Measurements from ENCODE around the gene MYB.

MYB gene

GRCh38 chr6:135186255-135186654 lies 5.1 kb downstream of the MYB start:
- Histone ChIP-seq H3K36me3 (ENCODE audit: control insufficient read depth in 1 of 2, insufficient read depth in 2 of 2, low read length in 2 of 2) (peaks cover 6 to 23% of the 10 kb centered on the region in 2 donors), H3K9me3 (ENCODE audit: control insufficient read depth in 1 of 2, low read length in 2 of 2) (no peaks in the 10 kb centered on the region), H3K27ac (ENCODE audit: low read depth, low read length) (no peak overlapping the region), H3K27me3 (ENCODE audit: control insufficient read depth in 1 of 2, insufficient read depth in 2 of 2, low read length in 2 of 2) (peaks cover 3 to 10% of the 10 kb centered on the region in 2 donors), H3K4me3 (ENCODE audit: low read depth in 1 of 2, low read length in 2 of 2) (no peak overlapping the region), H3K9ac (ENCODE audit: low read depth in 1 of 2, low read length in 2 of 2) (no peak overlapping the region), H3K4me1 (ENCODE audit: control insufficient read depth in 1 of 2, insufficient read depth in 2 of 2, low read length in 2 of 2) (peaks cover 20 to 22% of the 10 kb centered on the region in 2 donors)

DNA sequence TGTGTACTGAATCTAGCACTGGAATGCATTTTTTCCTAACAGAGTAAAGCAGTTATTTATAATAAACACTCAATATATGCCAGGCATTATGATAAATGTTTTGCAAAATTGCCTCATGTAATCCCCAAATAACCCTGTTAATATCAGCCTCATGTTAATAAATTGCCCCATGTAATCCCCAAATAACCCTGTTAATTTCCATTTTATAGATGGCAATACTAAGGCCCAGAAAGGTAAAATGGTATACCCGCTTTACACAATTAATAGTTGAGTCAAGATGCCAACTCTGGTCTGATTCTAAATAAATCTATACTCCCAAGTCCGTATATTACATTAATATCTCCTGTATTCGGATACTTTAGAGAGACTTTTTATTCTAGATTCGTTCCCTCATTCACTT lies 6.3 kb downstream of the MYB start:
- peaks cover 13 to 22% of the 10 kb centered on the region in 2 donors for H3K4me1 ChIP-seq (ENCODE audit: control insufficient read depth in 1 of 2, insufficient read depth in 2 of 2, low read length in 2 of 2)
- peaks cover 10 to 34% of the 10 kb centered on the region in 2 donors for H3K36me3 ChIP-seq (ENCODE audit: control insufficient read depth in 1 of 2, insufficient read depth in 2 of 2, low read length in 2 of 2)
- H3K9ac ChIP-seq (ENCODE audit: low read depth in 1 of 2, low read length in 2 of 2), result no peak overlapping the region
- no peak overlapping the region for H3K27ac ChIP-seq (ENCODE audit: low read depth, low read length)
- peaks cover 3 to 10% of the 10 kb centered on the region in 2 donors for H3K27me3 ChIP-seq (ENCODE audit: control insufficient read depth in 1 of 2, insufficient read depth in 2 of 2, low read length in 2 of 2)
- no peak overlapping the region for H3K4me3 ChIP-seq (ENCODE audit: low read depth in 1 of 2, low read length in 2 of 2)
- no peaks in the 10 kb centered on the region for H3K9me3 ChIP-seq (ENCODE audit: control insufficient read depth in 1 of 2, low read length in 2 of 2)

- Histone ChIP-seq H3K9ac (ENCODE audit: low read depth in 1 of 2, low read length in 2 of 2) (no peak overlapping the region), H3K36me3 (ENCODE audit: control insufficient read depth in 1 of 2, insufficient read depth in 2 of 2, low read length in 2 of 2) (peaks cover 13 to 40% of the 10 kb centered on the region in 2 donors), H3K4me3 (ENCODE audit: low read depth in 1 of 2, low read length in 2 of 2) (no peak overlapping the region), H3K4me1 (ENCODE audit: control insufficient read depth in 1 of 2, insufficient read depth in 2 of 2, low read length in 2 of 2) (peaks cover 5 to 18% of the 10 kb centered on the region in 2 donors), H3K27me3 (ENCODE audit: control insufficient read depth in 1 of 2, insufficient read depth in 2 of 2, low read length in 2 of 2) (peaks cover 3 to 4% of the 10 kb centered on the region in 2 donors), H3K9me3 (ENCODE audit: control insufficient read depth in 1 of 2, low read length in 2 of 2) (no peaks in the 10 kb centered on the region), H3K27ac (ENCODE audit: low read depth, low read length) (no peak overlapping the region)
These were observed 7.6 kb downstream of the MYB start for GRCh38 chr6:135188718-135189117.

DNA sequence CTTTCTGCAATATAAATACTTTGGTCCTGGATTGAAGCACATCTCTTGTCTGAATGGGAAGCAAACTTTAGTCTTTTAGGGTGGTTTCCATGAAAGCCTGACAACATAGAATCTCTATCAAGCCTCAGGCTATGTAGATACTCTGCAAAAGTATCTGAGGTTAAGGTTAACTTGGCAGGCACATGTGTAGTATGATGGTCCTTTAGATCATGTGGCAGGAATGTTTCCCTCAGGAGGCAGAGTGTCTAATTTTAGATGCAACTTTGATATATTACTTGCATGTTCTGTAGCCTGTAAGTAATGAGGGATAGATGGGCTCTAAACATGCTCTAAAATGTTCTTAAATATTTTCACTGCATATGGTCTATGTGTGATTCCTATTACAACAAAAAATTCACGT lies 8.2 kb downstream of the MYB start:
- no peak overlapping the region for H3K27ac ChIP-seq (ENCODE audit: low read depth, low read length)
- no peaks in the 10 kb centered on the region for H3K9me3 ChIP-seq (ENCODE audit: control insufficient read depth in 1 of 2, low read length in 2 of 2)
- H3K36me3 ChIP-seq (ENCODE audit: control insufficient read depth in 1 of 2, insufficient read depth in 2 of 2, low read length in 2 of 2), result peaks cover 13 to 46% of the 10 kb centered on the region in 2 donors
- H3K9ac ChIP-seq (ENCODE audit: low read depth in 1 of 2, low read length in 2 of 2), result no peak overlapping the region
- peaks cover 4 to 13% of the 10 kb centered on the region in 2 donors for H3K4me1 ChIP-seq (ENCODE audit: control insufficient read depth in 1 of 2, insufficient read depth in 2 of 2, low read length in 2 of 2)
- H3K4me3 ChIP-seq (ENCODE audit: low read depth in 1 of 2, low read length in 2 of 2), result no peak overlapping the region
- peaks cover 0 to 3% of the 10 kb centered on the region in 2 donors for H3K27me3 ChIP-seq (ENCODE audit: control insufficient read depth in 1 of 2, insufficient read depth in 2 of 2, low read length in 2 of 2)

GRCh38 chr6:135191508-135192255 lies 10.6 kb downstream of the MYB start:
- H3K27ac ChIP-seq (ENCODE audit: low read depth, low read length), result no peak overlapping the region
- peaks cover 21 to 56% of the 10 kb centered on the region in 2 donors for H3K36me3 ChIP-seq (ENCODE audit: control insufficient read depth in 1 of 2, insufficient read depth in 2 of 2, low read length in 2 of 2)

DNA sequence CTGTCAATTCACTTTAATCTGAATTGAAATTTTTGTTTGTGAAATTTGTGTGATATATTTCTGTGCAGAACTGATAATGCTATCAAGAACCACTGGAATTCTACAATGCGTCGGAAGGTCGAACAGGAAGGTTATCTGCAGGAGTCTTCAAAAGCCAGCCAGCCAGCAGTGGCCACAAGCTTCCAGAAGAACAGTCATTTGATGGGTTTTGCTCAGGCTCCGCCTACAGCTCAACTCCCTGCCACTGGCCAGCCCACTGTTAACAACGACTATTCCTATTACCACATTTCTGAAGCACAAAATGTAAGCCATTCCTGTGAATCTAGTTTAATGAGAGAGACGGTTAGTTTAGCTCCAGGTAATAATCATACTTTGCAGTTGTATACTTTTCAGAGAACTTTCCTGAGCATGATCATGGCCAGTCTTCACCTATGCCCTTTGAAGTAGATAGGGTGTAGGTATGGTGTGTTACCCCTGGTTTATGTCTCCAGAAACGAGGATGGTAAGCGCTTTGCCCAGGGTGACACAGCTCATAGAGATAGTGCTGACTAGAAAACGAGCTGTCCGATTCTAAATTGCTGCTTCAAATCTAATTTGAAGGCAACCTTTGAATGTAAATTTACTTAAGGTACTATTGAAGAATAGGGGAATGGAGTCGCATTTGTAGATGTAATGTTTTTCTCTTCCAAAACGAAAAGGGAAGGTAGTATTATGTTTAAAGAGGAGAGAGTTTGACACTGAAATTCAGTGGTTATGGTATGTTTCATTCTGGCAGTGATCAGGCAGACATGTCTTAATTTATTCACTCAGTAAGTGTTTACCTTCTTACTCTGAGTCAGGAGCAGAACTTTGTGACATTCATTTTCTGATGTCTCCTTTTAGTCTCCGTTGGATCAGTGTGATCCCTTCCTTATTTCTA lies 11.4 kb downstream of the MYB start:
- Histone ChIP-seq H3K4me3 (ENCODE audit: low read depth in 1 of 2, low read length in 2 of 2) (no peak overlapping the region), H3K36me3 (ENCODE audit: control insufficient read depth in 1 of 2, insufficient read depth in 2 of 2, low read length in 2 of 2) (peaks cover 25 to 63% of the 10 kb centered on the region in 2 donors), H3K27ac (ENCODE audit: low read depth, low read length) (no peak overlapping the region), H3K9ac (ENCODE audit: low read depth in 1 of 2, low read length in 2 of 2) (no peak overlapping the region), H3K27me3 (ENCODE audit: control insufficient read depth in 1 of 2, insufficient read depth in 2 of 2, low read length in 2 of 2) (no peaks in the 10 kb centered on the region), H3K4me1 (ENCODE audit: control insufficient read depth in 1 of 2, insufficient read depth in 2 of 2, low read length in 2 of 2) (no peaks in the 10 kb centered on the region), H3K9me3 (ENCODE audit: control insufficient read depth in 1 of 2, low read length in 2 of 2) (no peaks in the 10 kb centered on the region)

More at GRCh38 chr6:135191508-135192255, 10.6 kb downstream of the MYB start:
- Histone ChIP-seq H3K9ac (ENCODE audit: low read depth in 1 of 2, low read length in 2 of 2) (no peak overlapping the region), H3K4me1 (ENCODE audit: control insufficient read depth in 1 of 2, insufficient read depth in 2 of 2, low read length in 2 of 2) (no peaks in the 10 kb centered on the region), H3K27me3 (ENCODE audit: control insufficient read depth in 1 of 2, insufficient read depth in 2 of 2, low read length in 2 of 2) (no peaks in the 10 kb centered on the region), H3K4me3 (ENCODE audit: low read depth in 1 of 2, low read length in 2 of 2) (no peak overlapping the region), H3K9me3 (ENCODE audit: control insufficient read depth in 1 of 2, low read length in 2 of 2) (no peaks in the 10 kb centered on the region)

- no peaks in the 10 kb centered on the region for H3K27me3 ChIP-seq (ENCODE audit: control insufficient read depth in 1 of 2, insufficient read depth in 2 of 2, low read length in 2 of 2)
- no peak overlapping the region for H3K27ac ChIP-seq (ENCODE audit: low read depth, low read length)
- no peaks in the 10 kb centered on the region for H3K4me1 ChIP-seq (ENCODE audit: control insufficient read depth in 1 of 2, insufficient read depth in 2 of 2, low read length in 2 of 2)
- H3K36me3 ChIP-seq (ENCODE audit: control insufficient read depth in 1 of 2, insufficient read depth in 2 of 2, low read length in 2 of 2), result peaks cover 26 to 65% of the 10 kb centered on the region in 2 donors
- no peak overlapping the region for H3K9ac ChIP-seq (ENCODE audit: low read depth in 1 of 2, low read length in 2 of 2)
- no peaks in the 10 kb centered on the region for H3K9me3 ChIP-seq (ENCODE audit: control insufficient read depth in 1 of 2, low read length in 2 of 2)
- no peak overlapping the region for H3K4me3 ChIP-seq (ENCODE audit: low read depth in 1 of 2, low read length in 2 of 2)
These were observed 12.1 kb downstream of the MYB start for GRCh38 chr6:135193221-135193620.

DNA sequence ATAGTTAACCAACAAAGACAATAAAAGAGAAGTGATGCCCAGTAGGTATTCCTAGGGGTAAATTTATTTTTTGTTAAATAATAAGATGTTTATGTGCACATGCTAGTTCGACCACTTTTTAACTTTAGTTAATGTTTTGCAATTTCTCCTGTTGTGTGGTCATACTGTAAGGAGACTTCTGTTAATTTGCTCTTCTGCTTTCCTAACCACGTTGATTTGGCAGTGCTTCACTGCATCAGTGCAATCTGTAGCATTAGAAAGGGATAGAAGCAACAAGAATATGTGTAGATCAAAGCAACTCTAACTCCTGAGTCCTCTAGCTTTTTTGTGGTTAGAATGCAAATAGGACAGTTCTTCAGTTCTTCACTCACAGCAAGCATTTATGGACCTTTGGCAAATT lies 13.9 kb downstream of the MYB start:
- Histone ChIP-seq H3K36me3 (ENCODE audit: control insufficient read depth in 1 of 2, insufficient read depth in 2 of 2, low read length in 2 of 2) (peaks cover 24 to 52% of the 10 kb centered on the region in 2 donors), H3K27me3 (ENCODE audit: control insufficient read depth in 1 of 2, insufficient read depth in 2 of 2, low read length in 2 of 2) (no peaks in the 10 kb centered on the region), H3K9me3 (ENCODE audit: control insufficient read depth in 1 of 2, low read length in 2 of 2) (no peaks in the 10 kb centered on the region), H3K4me1 (ENCODE audit: control insufficient read depth in 1 of 2, insufficient read depth in 2 of 2, low read length in 2 of 2) (no peaks in the 10 kb centered on the region), H3K4me3 (ENCODE audit: low read depth in 1 of 2, low read length in 2 of 2) (no peak overlapping the region), H3K9ac (ENCODE audit: low read depth in 1 of 2, low read length in 2 of 2) (no peak overlapping the region), H3K27ac (ENCODE audit: low read depth, low read length) (no peak overlapping the region)

DNA sequence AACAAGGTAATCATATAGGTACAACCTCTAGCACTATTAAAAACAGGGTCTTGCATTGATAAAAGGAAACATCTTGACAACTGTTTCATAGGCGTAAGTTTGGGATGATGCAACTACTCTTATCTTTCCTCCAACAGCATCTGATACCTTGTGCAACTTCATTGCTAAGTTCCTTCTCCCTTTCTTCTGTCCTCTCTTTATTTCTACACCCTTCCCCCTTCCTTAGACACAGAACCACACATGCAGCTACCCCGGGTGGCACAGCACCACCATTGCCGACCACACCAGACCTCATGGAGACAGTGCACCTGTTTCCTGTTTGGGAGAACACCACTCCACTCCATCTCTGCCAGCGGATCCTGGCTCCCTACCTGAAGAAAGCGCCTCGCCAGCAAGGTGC lies 14.4 kb downstream of the MYB start:
- Histone ChIP-seq H3K9me3 (ENCODE audit: control insufficient read depth in 1 of 2, low read length in 2 of 2) (no peaks in the 10 kb centered on the region), H3K4me1 (ENCODE audit: control insufficient read depth in 1 of 2, insufficient read depth in 2 of 2, low read length in 2 of 2) (no peaks in the 10 kb centered on the region), H3K27me3 (ENCODE audit: control insufficient read depth in 1 of 2, insufficient read depth in 2 of 2, low read length in 2 of 2) (no peaks in the 10 kb centered on the region), H3K36me3 (ENCODE audit: control insufficient read depth in 1 of 2, insufficient read depth in 2 of 2, low read length in 2 of 2) (peaks cover 28 to 55% of the 10 kb centered on the region in 2 donors), H3K9ac (ENCODE audit: low read depth in 1 of 2, low read length in 2 of 2) (no peak overlapping the region), H3K27ac (ENCODE audit: low read depth, low read length) (no peak overlapping the region), H3K4me3 (ENCODE audit: low read depth in 1 of 2, low read length in 2 of 2) (no peak overlapping the region)

Measured in duodenal mucosa (tissue), 2 donors.